HepG2 (cell line): ENCODE results near the gene VPS37D. TPM values are rescaled to one million over a fixed set of nuclear protein-coding genes. Genes with fewer than 3 reads are reported as not detected.

Source experiments
- ADNP ChIP-seq: sonication (generic); formaldehyde crosslinking; IDR thresholded peaks from 2 replicates; pipeline ENCODE4 v1.4.0; 2020; ENCODE audit warnings: missing genetic modification reagents
- CREM ChIP-seq, 2 experiments: sonication (generic) in 1 of 2; formaldehyde crosslinking in 1 of 2; IDR thresholded peaks; 2 replicates each; pipeline versions ENCODE4 v1.4.0 to v1.6.1; 2016 to 2020; ENCODE audit warnings: antibody characterized with exemption in 1 of 2, mild to moderate bottlenecking in 1 of 2, missing genetic modification reagents in 1 of 2
- MEF2D ChIP-seq: sonication (generic); formaldehyde crosslinking; IDR thresholded peaks from 2 replicates; pipeline ENCODE4 v1.5.1; 2020; ENCODE audit warnings: mild to moderate bottlenecking, missing genetic modification reagents
- PAX8 ChIP-seq: sonication (generic); formaldehyde crosslinking; IDR thresholded peaks from 2 replicates; pipeline ENCODE4 v1.8.0; 2022; ENCODE audit warnings: mild to moderate bottlenecking, missing genetic modification reagents, borderline replicate concordance
- RELA ChIP-seq: sonication (generic); formaldehyde crosslinking; IDR thresholded peaks from 2 replicates; pipeline ENCODE4 v1.4.0; 2020; ENCODE audit warnings: missing genetic modification reagents
- ZNF20 ChIP-seq: sonication (generic); formaldehyde crosslinking; IDR thresholded peaks from 2 replicates; pipeline ENCODE4 v1.4.0; 2020; ENCODE audit warnings: mild to moderate bottlenecking, moderate library complexity, missing genetic modification reagents
- ZNF512B ChIP-seq: sonication (generic); formaldehyde crosslinking; IDR thresholded peaks from 2 replicates; pipeline ENCODE4 v1.5.1; 2020; ENCODE audit warnings: missing genetic modification reagents, mild to moderate bottlenecking, borderline replicate concordance
- ZNF546 ChIP-seq: sonication (generic); formaldehyde crosslinking; conservative IDR thresholded peaks from 2 replicates; pipeline ENCODE4 v1.8.1; 2023; ENCODE audit warnings: mild to moderate bottlenecking, missing genetic modification reagents
- ZNF629 ChIP-seq: sonication (generic); formaldehyde crosslinking; conservative IDR thresholded peaks from 2 replicates; pipeline ENCODE4 v1.5.0; 2020; ENCODE audit warnings: missing genetic modification reagents
- ZSCAN9 ChIP-seq: IDR thresholded peaks from 2 replicates; pipeline ENCODE4 v1.6.1; 2016; ENCODE audit warnings: borderline replicate concordance
- polyA plus RNA-seq, 8 experiments: library from polyadenylated mRNA; depleted of rRNA in 3 of 8; stranded (reverse) in 7 of 8; unstranded in 1 of 8; fragments of >200 nt; fragmentation: Illumina TruSeq in 4 of 8; extraction: Trizol in 4 of 8; gene quantifications; 2 replicates each; pipeline versions ENCODE4 v1.2.1 to v1.2.3, GENCODE V29; 2011 to 2016; ENCODE audit warnings: low read depth in 4 of 8, missing spikeins in 1 of 8, mixed read lengths in 1 of 8; ENCODE audit not compliant: insufficient read depth in 1 of 8
- total RNA-seq, 5 experiments: library from RNA; depleted of rRNA; stranded (reverse); fragments of >200 nt; fragmentation: Illumina TruSeq; extraction: Trizol; gene quantifications; 2 replicates each; pipeline ENCODE4 v1.2.3, GENCODE V29; 2016; ENCODE audit warnings: low read depth in 1 of 5
- TF ChIP-seq, protein P1 (sequence below): sonication (generic); formaldehyde crosslinking; IDR thresholded peaks from 2 replicates; pipeline ENCODE4 v1.9.0; 2021; ENCODE audit warnings: mild to moderate bottlenecking, missing genetic modification reagents
- TF ChIP-seq, protein P2 (sequence below): IDR thresholded peaks from 2 replicates; pipeline ENCODE4 v1.6.1; 2016; ENCODE audit warnings: low read depth, control low read depth

Gene VPS37D
- total and polyA plus RNA-seq, 2 of the 13 experiments (the other 11 are each of a cell fraction or from before 2014, with no cell fraction given), result 3.8 to 6.3 TPM

- no peak for TF ChIP-seq PAX8 (CRISPR knock-in tag)
- peak; percentile 50 for TF ChIP-seq MEF2D (CRISPR knock-in tag)
- no peak for TF ChIP-seq ADNP (CRISPR knock-in tag)
- TF ChIP-seq, protein P1, sequence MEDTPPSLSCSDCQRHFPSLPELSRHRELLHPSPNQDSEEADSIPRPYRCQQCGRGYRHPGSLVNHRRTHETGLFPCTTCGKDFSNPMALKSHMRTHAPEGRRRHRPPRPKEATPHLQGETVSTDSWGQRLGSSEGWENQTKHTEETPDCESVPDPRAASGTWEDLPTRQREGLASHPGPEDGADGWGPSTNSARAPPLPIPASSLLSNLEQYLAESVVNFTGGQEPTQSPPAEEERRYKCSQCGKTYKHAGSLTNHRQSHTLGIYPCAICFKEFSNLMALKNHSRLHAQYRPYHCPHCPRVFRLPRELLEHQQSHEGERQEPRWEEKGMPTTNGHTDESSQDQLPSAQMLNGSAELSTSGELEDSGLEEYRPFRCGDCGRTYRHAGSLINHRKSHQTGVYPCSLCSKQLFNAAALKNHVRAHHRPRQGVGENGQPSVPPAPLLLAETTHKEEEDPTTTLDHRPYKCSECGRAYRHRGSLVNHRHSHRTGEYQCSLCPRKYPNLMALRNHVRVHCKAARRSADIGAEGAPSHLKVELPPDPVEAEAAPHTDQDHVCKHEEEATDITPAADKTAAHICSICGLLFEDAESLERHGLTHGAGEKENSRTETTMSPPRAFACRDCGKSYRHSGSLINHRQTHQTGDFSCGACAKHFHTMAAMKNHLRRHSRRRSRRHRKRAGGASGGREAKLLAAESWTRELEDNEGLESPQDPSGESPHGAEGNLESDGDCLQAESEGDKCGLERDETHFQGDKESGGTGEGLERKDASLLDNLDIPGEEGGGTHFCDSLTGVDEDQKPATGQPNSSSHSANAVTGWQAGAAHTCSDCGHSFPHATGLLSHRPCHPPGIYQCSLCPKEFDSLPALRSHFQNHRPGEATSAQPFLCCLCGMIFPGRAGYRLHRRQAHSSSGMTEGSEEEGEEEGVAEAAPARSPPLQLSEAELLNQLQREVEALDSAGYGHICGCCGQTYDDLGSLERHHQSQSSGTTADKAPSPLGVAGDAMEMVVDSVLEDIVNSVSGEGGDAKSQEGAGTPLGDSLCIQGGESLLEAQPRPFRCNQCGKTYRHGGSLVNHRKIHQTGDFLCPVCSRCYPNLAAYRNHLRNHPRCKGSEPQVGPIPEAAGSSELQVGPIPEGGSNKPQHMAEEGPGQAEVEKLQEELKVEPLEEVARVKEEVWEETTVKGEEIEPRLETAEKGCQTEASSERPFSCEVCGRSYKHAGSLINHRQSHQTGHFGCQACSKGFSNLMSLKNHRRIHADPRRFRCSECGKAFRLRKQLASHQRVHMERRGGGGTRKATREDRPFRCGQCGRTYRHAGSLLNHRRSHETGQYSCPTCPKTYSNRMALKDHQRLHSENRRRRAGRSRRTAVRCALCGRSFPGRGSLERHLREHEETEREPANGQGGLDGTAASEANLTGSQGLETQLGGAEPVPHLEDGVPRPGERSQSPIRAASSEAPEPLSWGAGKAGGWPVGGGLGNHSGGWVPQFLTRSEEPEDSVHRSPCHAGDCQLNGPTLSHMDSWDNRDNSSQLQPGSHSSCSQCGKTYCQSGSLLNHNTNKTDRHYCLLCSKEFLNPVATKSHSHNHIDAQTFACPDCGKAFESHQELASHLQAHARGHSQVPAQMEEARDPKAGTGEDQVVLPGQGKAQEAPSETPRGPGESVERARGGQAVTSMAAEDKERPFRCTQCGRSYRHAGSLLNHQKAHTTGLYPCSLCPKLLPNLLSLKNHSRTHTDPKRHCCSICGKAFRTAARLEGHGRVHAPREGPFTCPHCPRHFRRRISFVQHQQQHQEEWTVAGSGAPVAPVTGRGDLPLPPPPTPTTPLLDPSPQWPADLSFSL (CRISPR knock-in tag), result no peak
- peak; percentile 80 for TF ChIP-seq CREM (IDR thresholded peaks at IDR 0.05)
- no peak for TF ChIP-seq CREM (CRISPR knock-in tag; IDR thresholded peaks at IDR 0.05)
- TF ChIP-seq, protein P2, sequence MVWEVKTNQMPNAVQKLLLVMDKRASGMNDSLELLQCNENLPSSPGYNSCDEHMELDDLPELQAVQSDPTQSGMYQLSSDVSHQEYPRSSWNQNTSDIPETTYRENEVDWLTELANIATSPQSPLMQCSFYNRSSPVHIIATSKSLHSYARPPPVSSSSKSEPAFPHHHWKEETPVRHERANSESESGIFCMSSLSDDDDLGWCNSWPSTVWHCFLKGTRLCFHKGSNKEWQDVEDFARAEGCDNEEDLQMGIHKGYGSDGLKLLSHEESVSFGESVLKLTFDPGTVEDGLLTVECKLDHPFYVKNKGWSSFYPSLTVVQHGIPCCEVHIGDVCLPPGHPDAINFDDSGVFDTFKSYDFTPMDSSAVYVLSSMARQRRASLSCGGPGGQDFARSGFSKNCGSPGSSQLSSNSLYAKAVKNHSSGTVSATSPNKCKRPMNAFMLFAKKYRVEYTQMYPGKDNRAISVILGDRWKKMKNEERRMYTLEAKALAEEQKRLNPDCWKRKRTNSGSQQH, result peak; percentile 81
- TF ChIP-seq RELA (CRISPR knock-in tag), result no peak
- no peak; the same call in 1 of the 2 replicates for TF ChIP-seq ZNF546
- peak; percentile 41; the same call in 1 of the 2 replicates for TF ChIP-seq ZSCAN9 (CRISPR knock-in tag)
- no peak for TF ChIP-seq ZNF20
- no peak; the same call in 1 of the 2 replicates for TF ChIP-seq ZNF512B (CRISPR knock-in tag)
- peak; percentile 15; the same call in 1 of the 2 replicates for TF ChIP-seq ZNF629
Observed at GRCh38 chr7:73622909-73623797, 44.5 kb upstream of the VPS37D start (continued).
